Activated CD8-positive, alpha-beta T cell treated with anti-CD3 and anti-CD28 coated beads for 36 hours (primary cell): Measurements from ENCODE around the gene ITGA6. TPM values are rescaled to one million over a fixed set of nuclear protein-coding genes. Genes with fewer than 3 reads are reported as not detected.

Experiments
- ATAC-seq: fragments of 200-7000 bp; cut with Tn5 transposase; one replicate; pipeline ENCODE4 v1.10.0; 2021; ENCODE audit warnings: mild to moderate bottlenecking, moderate library complexity
- CTCF ChIA-PET: fragments of 350-600 bp; sonication (Branson Sonifier 250); formaldehyde crosslinking; loops from one replicate; lab custom pipeline; 2021; ENCODE audit warnings: antibody characterized with exemption; lab: Charles Lee
- POLR2A ChIA-PET: fragments of 350-600 bp; sonication (Branson Sonifier 250); formaldehyde crosslinking; loops from one replicate; lab custom pipeline; 2021; ENCODE audit warnings: antibody characterized with exemption; lab: Charles Lee
- DNase-seq: peaks from one replicate; pipeline ENCODE4 v3.0.0-alpha.2; 2020
- H3K27ac Mint-ChIP-seq: one replicate; pipeline ENCODE4 v1.8.0; 2021; ENCODE audit warnings: mild to moderate bottlenecking, mixed read lengths
- H3K27me3 Mint-ChIP-seq: one replicate; pipeline ENCODE4 v1.8.0; 2021; ENCODE audit warnings: mixed read lengths
- H3K36me3 Mint-ChIP-seq: one replicate; pipeline ENCODE4 v1.8.0; 2021; ENCODE audit warnings: low read depth, mixed read lengths
- H3K4me1 Mint-ChIP-seq: one replicate; pipeline ENCODE4 v1.8.0; 2021; ENCODE audit warnings: low read depth, mixed read lengths
- H3K4me3 Mint-ChIP-seq: one replicate; pipeline ENCODE4 v1.8.0; 2021; ENCODE audit warnings: mild to moderate bottlenecking, moderate library complexity, mixed read lengths
- H3K9me3 Mint-ChIP-seq: one replicate; pipeline ENCODE4 v1.8.0; 2021; ENCODE audit warnings: mixed read lengths
- intact Hi-C: fragments of 100-400 bp; cut with micrococcal nuclease; formaldehyde crosslinking; loops from one replicate; pipeline ENCODE4 v1.10.0; 2022
- total RNA-seq, 2 experiments: library from RNA; stranded (reverse); gene quantifications; one replicate each; pipeline ENCODE4 v1.2.3, GENCODE V29; 2021
- TF ChIP-seq, protein P1 (sequence below): fragments of 200-600 bp; IDR thresholded peaks from one replicate; pipeline ENCODE4 v1.8.0; 2022; ENCODE audit warnings: antibody characterized with exemption, mild to moderate bottlenecking

ITGA6 gene
- total RNA-seq, 2 experiments from 2014 or later: 7.9 to 8.4 TPM

DNA sequence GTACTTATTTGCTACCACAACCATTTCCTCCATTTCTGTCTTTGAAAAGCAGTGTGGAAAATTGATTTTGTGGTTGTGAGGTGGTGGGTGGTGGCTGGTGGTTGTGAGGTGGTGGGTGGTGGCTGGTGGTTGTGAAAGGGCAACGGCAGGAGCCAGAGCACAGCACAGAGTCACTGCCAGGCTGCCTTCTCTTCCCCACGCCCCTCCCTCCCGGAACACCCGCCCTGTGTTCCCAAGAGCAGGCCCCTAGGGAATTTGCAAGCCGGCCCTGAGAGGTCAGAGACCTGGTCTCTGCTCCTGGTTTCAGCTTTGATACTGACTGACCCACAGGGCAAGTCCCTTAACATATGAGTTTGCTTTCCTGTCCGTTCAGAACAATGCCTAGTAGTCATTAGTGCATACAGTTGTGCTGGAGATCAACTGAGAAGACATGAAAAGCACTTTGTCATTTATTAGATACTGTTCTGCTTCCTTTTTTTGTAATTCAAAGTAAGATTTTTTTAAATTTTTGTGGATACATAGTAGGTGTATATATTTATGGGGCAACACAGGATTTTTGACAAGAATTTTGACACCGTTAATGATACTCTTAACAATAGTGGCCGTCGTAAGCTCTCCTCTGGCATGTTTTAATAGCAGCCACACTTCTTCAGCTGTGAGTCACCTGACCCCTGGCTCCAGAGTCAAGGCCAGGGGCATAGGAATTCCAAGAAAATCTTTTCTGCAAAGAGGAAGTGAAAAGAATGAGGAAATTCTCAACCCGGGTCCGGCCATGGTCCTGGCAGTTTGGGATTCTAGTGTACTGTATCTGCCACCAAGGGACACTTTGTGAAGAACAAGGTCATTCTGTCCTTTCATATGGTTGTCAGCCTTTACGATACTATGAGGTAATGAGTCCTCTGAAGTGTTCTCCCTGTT lies 53.2 kb downstream of the ITGA6 start:
- peaks cover 20% of the 10 kb centered on the region for H3K36me3 Mint-ChIP-seq
- peaks cover 59% of the 10 kb centered on the region for H3K4me1 Mint-ChIP-seq
- no peaks in the 10 kb centered on the region for H3K27me3 Mint-ChIP-seq

GRCh38 chr2:172481507-172482262 lies 54.3 kb downstream of the ITGA6 start:
- H3K9me3 Mint-ChIP-seq: no peaks in the 10 kb centered on the region
- CTCF ChIA-PET: interaction anchor here (0.7 to 6.2 kb wide), 8 partner anchors 11 to 309 kb away, joined by 3 to 46 read pairs (median 8); no protein-coding TSS in a partner anchor
- TF ChIP-seq, protein P1, sequence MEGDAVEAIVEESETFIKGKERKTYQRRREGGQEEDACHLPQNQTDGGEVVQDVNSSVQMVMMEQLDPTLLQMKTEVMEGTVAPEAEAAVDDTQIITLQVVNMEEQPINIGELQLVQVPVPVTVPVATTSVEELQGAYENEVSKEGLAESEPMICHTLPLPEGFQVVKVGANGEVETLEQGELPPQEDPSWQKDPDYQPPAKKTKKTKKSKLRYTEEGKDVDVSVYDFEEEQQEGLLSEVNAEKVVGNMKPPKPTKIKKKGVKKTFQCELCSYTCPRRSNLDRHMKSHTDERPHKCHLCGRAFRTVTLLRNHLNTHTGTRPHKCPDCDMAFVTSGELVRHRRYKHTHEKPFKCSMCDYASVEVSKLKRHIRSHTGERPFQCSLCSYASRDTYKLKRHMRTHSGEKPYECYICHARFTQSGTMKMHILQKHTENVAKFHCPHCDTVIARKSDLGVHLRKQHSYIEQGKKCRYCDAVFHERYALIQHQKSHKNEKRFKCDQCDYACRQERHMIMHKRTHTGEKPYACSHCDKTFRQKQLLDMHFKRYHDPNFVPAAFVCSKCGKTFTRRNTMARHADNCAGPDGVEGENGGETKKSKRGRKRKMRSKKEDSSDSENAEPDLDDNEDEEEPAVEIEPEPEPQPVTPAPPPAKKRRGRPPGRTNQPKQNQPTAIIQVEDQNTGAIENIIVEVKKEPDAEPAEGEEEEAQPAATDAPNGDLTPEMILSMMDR: no peak
- H3K36me3 Mint-ChIP-seq: peaks cover 18% of the 10 kb centered on the region
- intact Hi-C loops: no loop called here
- no peaks in the 10 kb centered on the region for H3K27me3 Mint-ChIP-seq
- H3K27ac Mint-ChIP-seq: peak overlapping the region; percentile 36
- ATAC-seq (peak; percentile 20), DNase-seq (no peak)
- POLR2A ChIA-PET: interaction anchor here (0.6 to 1.2 kb wide), 3 partner anchors 73 to 494 kb away, joined by 3 to 5 read pairs (median 3); partner anchors contain the start of gene PDK1
- H3K4me1 Mint-ChIP-seq: peaks cover 59% of the 10 kb centered on the region
- no peak overlapping the region for H3K4me3 Mint-ChIP-seq

More for the DNA sequence above, 53.2 kb downstream of the ITGA6 start:
- H3K9me3 Mint-ChIP-seq: no peaks in the 10 kb centered on the region
- H3K27ac Mint-ChIP-seq: peak overlapping the region; percentile 46
- TF ChIP-seq, protein P1: no peak
- ChIA-PET CTCF (interaction anchor here (0.5 to 4.6 kb wide), 4 partner anchors 14 to 310 kb away, joined by 3 to 36 read pairs (median 9); no protein-coding TSS in a partner anchor), POLR2A (interaction anchor here (0.9 to 1.2 kb wide), 2 partner anchors 24 to 74 kb away, joined by 3 read pairs; no protein-coding TSS in a partner anchor)
- ATAC-seq: peak; percentile 81
- intact Hi-C loops: no loop called here
- DNase-seq: peak; percentile 55
- H3K4me3 Mint-ChIP-seq: no peak overlapping the region

DNA sequence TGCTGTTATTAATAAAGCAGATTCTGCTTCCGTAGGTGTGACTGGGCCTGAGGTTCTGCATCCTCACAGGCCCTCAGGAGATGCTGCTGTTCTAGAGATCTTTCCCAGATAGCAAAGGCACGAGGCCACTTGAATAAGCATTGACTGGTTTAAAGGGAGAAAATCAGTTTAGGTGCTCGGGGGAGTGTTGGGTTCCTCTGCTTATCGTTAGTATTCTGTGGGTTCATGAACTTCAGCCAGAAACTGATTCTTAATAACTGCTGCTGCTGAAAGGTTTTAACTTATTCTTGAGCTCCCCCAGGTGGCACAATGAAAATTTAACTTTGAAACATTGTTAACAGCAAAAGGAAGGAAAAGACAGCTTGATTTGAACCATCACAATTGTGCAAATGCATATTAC lies 56.9 kb downstream of the ITGA6 start:
- ATAC-seq: peak; percentile 31
- H3K4me3 Mint-ChIP-seq: no peak overlapping the region
- POLR2A ChIA-PET: no interaction called here
- peaks cover 29% of the 10 kb centered on the region for H3K36me3 Mint-ChIP-seq
- peaks cover 52% of the 10 kb centered on the region for H3K4me1 Mint-ChIP-seq
- H3K9me3 Mint-ChIP-seq: no peaks in the 10 kb centered on the region
- intact Hi-C loops: no loop called here
- no peak overlapping the region for H3K27ac Mint-ChIP-seq
- no peak for DNase-seq
- TF ChIP-seq, protein P1: peak; percentile 42
- H3K27me3 Mint-ChIP-seq: no peaks in the 10 kb centered on the region
- CTCF ChIA-PET: interaction anchor here (0.6 to 6.2 kb wide), 18 partner anchors 8 to 313 kb away, joined by 3 to 46 read pairs (median 3); no protein-coding TSS in a partner anchor

DNA sequence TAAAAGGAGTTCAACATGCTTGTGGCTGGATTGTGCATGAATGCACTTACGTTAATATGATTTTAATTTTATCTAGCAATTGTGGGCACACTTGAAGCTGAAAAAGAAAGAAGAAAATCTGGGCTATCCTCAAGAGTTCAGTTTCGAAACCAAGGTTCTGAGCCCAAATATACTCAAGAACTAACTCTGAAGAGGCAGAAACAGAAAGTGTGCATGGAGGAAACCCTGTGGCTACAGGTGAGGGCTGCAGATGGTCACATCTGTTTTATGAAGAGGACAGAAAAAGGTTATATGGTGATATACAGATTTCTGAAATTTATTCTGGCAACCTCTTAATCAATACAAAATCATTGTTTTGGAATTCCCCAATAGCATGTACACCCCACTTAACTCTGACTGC lies 57.3 kb downstream of the ITGA6 start:
- Mint-ChIP-seq H3K36me3 (peaks cover 28% of the 10 kb centered on the region), H3K27ac (no peak overlapping the region), H3K4me1 (peaks cover 49% of the 10 kb centered on the region), H3K27me3 (no peaks in the 10 kb centered on the region), H3K4me3 (no peak overlapping the region), H3K9me3 (no peaks in the 10 kb centered on the region)
- TF ChIP-seq, protein P1: no peak
- POLR2A ChIA-PET: no interaction called here
- intact Hi-C loops: no loop called here
- DNase-seq (no peak), ATAC-seq (no peak)
- CTCF ChIA-PET: interaction anchor here (0.6 to 6.2 kb wide), 18 partner anchors 9 to 313 kb away, joined by 3 to 46 read pairs (median 3); no protein-coding TSS in a partner anchor
